Measurements from ENCODE around the gene DNAH5. TPM values are rescaled to one million over a fixed set of nuclear protein-coding genes. Genes with fewer than 3 reads are reported as not detected.

The DNAH5 gene
- total and polyA plus RNA-seq, 2 donors (not counting 3 experiments of a cell fraction or from before 2014, with no cell fraction given): 0.23 to 1.7 TPM

DNA sequence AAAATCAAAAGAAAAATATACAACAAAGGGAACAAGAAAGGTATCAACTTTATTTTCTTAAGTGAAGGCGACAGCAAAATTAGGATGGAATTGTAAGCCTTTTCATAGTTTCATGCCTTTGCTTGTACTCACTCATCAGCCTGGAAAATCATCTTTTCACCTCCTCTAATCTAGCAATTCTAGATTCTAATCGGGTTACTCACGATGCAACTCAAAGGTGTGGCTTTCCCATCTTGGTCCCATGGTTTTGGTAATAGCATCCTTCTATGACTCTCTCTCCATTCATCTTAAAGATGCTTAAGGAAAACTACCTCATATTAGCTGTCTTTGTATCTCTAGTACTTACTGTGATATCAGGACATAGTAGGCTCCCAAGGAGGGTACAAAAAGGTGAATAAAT is 30.5 kb downstream of the DNAH5 start:
- DNase-seq (ENCODE audit: low read depth, low spot score): no peak
- H3K9me3 ChIP-seq (replicated peaks; ENCODE audit: control insufficient read depth, insufficient read depth, low read length): no peaks in the 10 kb centered on the region
- no peak overlapping the region for H3K27ac ChIP-seq (ENCODE audit: insufficient read depth, low read depth, low read length)
- no peaks in the 10 kb centered on the region for H3K27me3 ChIP-seq (ENCODE audit: control insufficient read depth in 2 of 2, insufficient read depth in 2 of 2, low read length in 2 of 2)
- H3K79me2 ChIP-seq (ENCODE audit: control insufficient read depth, insufficient read depth, low read length): no peaks in the 10 kb centered on the region
- BruUV-seq (replicated peaks): no TSS peak
- H3K4me1 ChIP-seq (ENCODE audit: control insufficient read depth, extremely low read depth, insufficient read depth, low read length): no peaks in the 10 kb centered on the region
- H3K9me1 ChIP-seq (replicated peaks; ENCODE audit: control insufficient read depth, extremely low read depth, insufficient read depth, low read length): no peaks in the 10 kb centered on the region
- ChIA-PET CTCF (no interaction called here), POLR2A (no interaction called here)
- no peaks in the 10 kb centered on the region for H3K36me3 ChIP-seq (ENCODE audit: control insufficient read depth in 2 of 2, extremely low read depth in 1 of 2, insufficient read depth in 2 of 2, low read length in 2 of 2)
- H4K20me1 ChIP-seq (replicated peaks; ENCODE audit: control insufficient read depth, extremely low read depth, insufficient read depth, low read length): no peaks in the 10 kb centered on the region
- FAIRE-seq: no peak
- dilution Hi-C loops (cut with MboI; ENCODE audit: extremely low pct_ligation_motif_present, low sequenced_read_pairs): no loop called here
- H2AFZ ChIP-seq (ENCODE audit: low read depth, low read length): no peak overlapping the region
- no peak overlapping the region for H3K4me2 ChIP-seq (ENCODE audit: insufficient read depth, low read length)
- intact Hi-C loops (cut with micrococcal nuclease): no loop called here
- no peak for TF ChIP-seq JUN (IDR thresholded peaks at IDR 0.05; ENCODE audit: borderline replicate concordance, insufficient read depth, insufficient read length, low read depth)
- TF ChIP-seq, protein P1, sequence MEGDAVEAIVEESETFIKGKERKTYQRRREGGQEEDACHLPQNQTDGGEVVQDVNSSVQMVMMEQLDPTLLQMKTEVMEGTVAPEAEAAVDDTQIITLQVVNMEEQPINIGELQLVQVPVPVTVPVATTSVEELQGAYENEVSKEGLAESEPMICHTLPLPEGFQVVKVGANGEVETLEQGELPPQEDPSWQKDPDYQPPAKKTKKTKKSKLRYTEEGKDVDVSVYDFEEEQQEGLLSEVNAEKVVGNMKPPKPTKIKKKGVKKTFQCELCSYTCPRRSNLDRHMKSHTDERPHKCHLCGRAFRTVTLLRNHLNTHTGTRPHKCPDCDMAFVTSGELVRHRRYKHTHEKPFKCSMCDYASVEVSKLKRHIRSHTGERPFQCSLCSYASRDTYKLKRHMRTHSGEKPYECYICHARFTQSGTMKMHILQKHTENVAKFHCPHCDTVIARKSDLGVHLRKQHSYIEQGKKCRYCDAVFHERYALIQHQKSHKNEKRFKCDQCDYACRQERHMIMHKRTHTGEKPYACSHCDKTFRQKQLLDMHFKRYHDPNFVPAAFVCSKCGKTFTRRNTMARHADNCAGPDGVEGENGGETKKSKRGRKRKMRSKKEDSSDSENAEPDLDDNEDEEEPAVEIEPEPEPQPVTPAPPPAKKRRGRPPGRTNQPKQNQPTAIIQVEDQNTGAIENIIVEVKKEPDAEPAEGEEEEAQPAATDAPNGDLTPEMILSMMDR (IDR thresholded peaks at IDR 0.05; ENCODE audit: extremely low read depth in 1 of 2, insufficient read depth in 1 of 2, low read depth in 1 of 2, low read length in 2 of 2): no peak
- TF ChIP-seq EZH2 (IDR thresholded peaks at IDR 0.05; ENCODE audit: borderline replicate concordance, low read depth, low read length, severe bottlenecking): no peak
- TF ChIP-seq POLR2A (IDR thresholded peaks at IDR 0.05; ENCODE audit: low read depth, low read length): no peak
- no peak for TF ChIP-seq POLR2AphosphoS5 (IDR thresholded peaks at IDR 0.05; ENCODE audit: insufficient read depth, low read depth, low read length)
- TF ChIP-seq MYC (IDR thresholded peaks at IDR 0.05; ENCODE audit: low read depth, low read length): no peak
- no peak for TF ChIP-seq FOS (IDR thresholded peaks at IDR 0.05; ENCODE audit: borderline replicate concordance, insufficient read depth, low read length)
- H3K9ac ChIP-seq (replicated peaks; ENCODE audit: extremely low read depth, insufficient read depth, low read length): no peak overlapping the region
- H3K4me3 ChIP-seq (replicated peaks in 1 of 3; ENCODE audit: insufficient read depth in 1 of 3, low read depth in 1 of 3, low read length in 3 of 3): no peak overlapping the region

Measured in endothelial cell of umbilical vein (primary cell).